GM12875 (cell line): ENCODE results near the gene SLN.
A peak's percentile ranks its signal among the peaks of the same experiment; 100 is the strongest.
"Not testable (repeated sequence)": the region's sequence is repeated elsewhere in the genome, so short reads cannot be mapped to it uniquely, and the experiment has no call there.

Experiments used
- H3K4me3 ChIP-seq: one replicate; pipeline ENCODE4 v1.5.1; 2011; ENCODE audit warnings: low read depth, low read length, control low read depth
- CTCF ChIP-seq: IDR thresholded peaks from 2 replicates; pipeline ENCODE4 v1.5.1; 2011; ENCODE audit warnings: low read depth, mild to moderate bottlenecking, control low read depth, inconsistent platforms, low read length, moderate library complexity, borderline replicate concordance; ENCODE audit not compliant: insufficient read depth

Gene SLN

GRCh38 chr11:107711861-107712755 is at the start of gene SLN:
Gene SLN, minus strand, starts transcription at chr11:107712056.
- no peak for TF ChIP-seq CTCF
- H3K4me3 ChIP-seq, result no peak within 1 kb of the TSS

- H3K4me3 ChIP-seq, result not testable (repeated sequence)
These were observed 47.0 kb upstream of the SLN start for GRCh38 chr11:107758719-107759355.

GRCh38 chr11:107757661-107758060 is 45.8 kb upstream of the SLN start:
- peak; percentile 14; the same call in 1 of the 2 replicates for TF ChIP-seq CTCF
- H3K4me3 ChIP-seq, result no peak overlapping the region

GRCh38 chr11:107756553-107756952 is 44.7 kb upstream of the SLN start:
- no peak overlapping the region for H3K4me3 ChIP-seq
- no peak for TF ChIP-seq CTCF

- TF ChIP-seq CTCF, result no peak
- H3K4me3 ChIP-seq, result no peak overlapping the region
These were observed 41.3 kb upstream of the SLN start for GRCh38 chr11:107752949-107753822.

- no peak overlapping the region for H3K4me3 ChIP-seq
- no peak for TF ChIP-seq CTCF
These were observed 40.7 kb upstream of the SLN start for GRCh38 chr11:107752508-107752907.

GRCh38 chr11:107751082-107751481 is 39.2 kb upstream of the SLN start:
- H3K4me3 ChIP-seq, result no peak overlapping the region
- no peak for TF ChIP-seq CTCF
